Mucosa of descending colon (tissue), 3 donors: ENCODE data around the gene SH3RF3. TPM values are rescaled to one million over a fixed set of nuclear protein-coding genes. Genes with fewer than 3 reads are reported as not detected.

ENCODE experiments used
- ATAC-seq: fragments of 200-7000 bp; cut with Tn5 transposase; one replicate; pipeline ENCODE4 v1.9.1; 2020; ENCODE audit warnings: mild to moderate bottlenecking, moderate library complexity
- DNase-seq, 3 donors: peaks; one replicate each; pipeline ENCODE4 v3.0.0-alpha.2; 2020
- H3K36me3 ChIP-seq: fragments of 200-600 bp; one replicate; pipeline ENCODE4 v1.8.0; 2021; ENCODE audit warnings: low read depth, mild to moderate bottlenecking
- H3K4me1 ChIP-seq: fragments of 200-600 bp; one replicate; pipeline ENCODE4 v1.8.0; 2021; ENCODE audit warnings: low read depth, mild to moderate bottlenecking
- H3K4me3 ChIP-seq: fragments of 200-600 bp; one replicate; pipeline ENCODE4 v1.8.0; 2021; ENCODE audit warnings: mild to moderate bottlenecking
- H3K9me3 ChIP-seq: fragments of 200-600 bp; one replicate; pipeline ENCODE4 v1.8.0; 2021; ENCODE audit warnings: mild to moderate bottlenecking
- CTCF ChIP-seq: fragments of 200-600 bp; IDR thresholded peaks from one replicate; pipeline ENCODE4 v1.8.0; 2022; ENCODE audit warnings: antibody characterized with exemption, mild to moderate bottlenecking
- intact Hi-C, 2 donors: fragments of 100-400 bp; cut with DNase I in 1 of 2; cut with micrococcal nuclease in 1 of 2; formaldehyde crosslinking; loops; one replicate each; pipeline versions ENCODE4 v1.11.0 to v1.11.1; 2022; cut with DNase I, micrococcal nuclease
- total RNA-seq, 3 donors: library from RNA; stranded (reverse); fragmentation: NEBNext Ultra II Directional in 2 of 3; extraction: Animal tissue kit (Norgen Biotek cat#: 25700) in 2 of 3; gene quantifications; one replicate each; pipeline versions ENCODE4 v1.2.1 to v1.2.4, GENCODE V29; 2021 to 2023
- donor health status: DM: no; HTN: no; CAD: no; lungs with moderate emphysema.
- donor health status: DM: no; HTN: no; CAD: no.
- donor health status: DM: no; HTN: yes; CAD: no.

SH3RF3 gene
- total RNA-seq, 3 donors from 2014 or later, result 1.9 to 3.7 (median 3.0) TPM

DNA sequence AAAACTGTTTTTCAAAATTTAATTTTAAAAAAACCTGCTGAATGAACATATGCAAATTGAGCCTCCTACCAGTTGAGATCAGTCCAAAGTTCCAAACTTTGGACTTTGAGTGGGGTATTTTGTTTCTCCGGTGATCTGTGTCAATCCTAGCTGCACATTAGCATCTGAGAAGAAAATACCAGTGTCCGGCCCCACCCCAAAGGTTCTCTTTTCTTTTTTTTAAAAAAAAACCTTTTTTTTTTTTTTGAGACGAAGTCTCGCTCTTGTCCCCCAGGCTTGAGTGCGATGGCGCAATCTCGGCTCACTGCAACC is 393.0 kb downstream of the SH3RF3 start:
- H3K36me3 ChIP-seq, result no peaks in the 10 kb centered on the region
- no peak overlapping the region for H3K4me3 ChIP-seq
- no peaks in the 10 kb centered on the region for H3K9me3 ChIP-seq
- ATAC-seq, result no peak
- no peak for TF ChIP-seq CTCF
- no peak for DNase-seq
- H3K4me1 ChIP-seq, result no peaks in the 10 kb centered on the region
- intact Hi-C loops, result no loop called here

- H3K4me3 ChIP-seq, result no peak overlapping the region
Measured at GRCh38 chr2:109523121-109523520, 394.1 kb downstream of the SH3RF3 start.

DNA sequence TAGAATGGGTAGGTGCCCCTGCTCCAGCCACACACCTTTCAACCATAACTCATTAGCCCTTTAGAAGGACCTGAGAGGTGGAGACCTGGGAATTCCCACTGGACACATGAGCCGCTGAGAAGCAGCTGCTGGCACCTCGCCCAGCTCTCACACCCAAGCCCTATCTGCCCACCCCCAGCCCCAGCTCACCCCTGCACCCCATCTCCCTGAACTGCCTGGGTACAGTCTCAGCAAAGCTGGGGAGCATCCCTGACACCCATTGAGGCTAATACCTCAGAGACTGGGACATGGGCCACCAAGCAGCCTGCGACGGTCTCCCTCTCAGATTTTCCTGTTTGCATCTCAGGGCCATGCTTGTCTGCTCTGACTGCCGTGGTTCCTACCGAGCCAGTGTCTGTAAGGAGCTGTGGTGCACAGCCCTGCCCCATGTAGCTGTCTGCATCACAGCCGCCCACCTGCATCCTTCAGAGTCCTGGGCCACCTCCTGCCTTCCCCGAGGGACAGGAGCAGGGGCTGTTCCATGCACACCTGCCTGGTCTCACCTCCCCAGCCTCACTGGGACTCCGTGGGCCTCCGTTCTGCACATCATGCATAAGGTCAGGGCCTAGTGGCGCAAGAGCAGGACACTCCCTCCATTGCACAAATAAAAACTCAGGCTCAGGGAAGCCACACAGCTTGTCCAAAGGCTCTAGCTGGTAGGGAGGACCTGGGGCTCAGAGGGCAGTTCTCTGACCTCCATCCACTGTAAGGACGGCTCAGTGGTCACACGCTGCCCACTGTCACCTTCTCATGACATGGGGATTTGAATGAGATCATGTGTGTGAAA is 394.7 kb downstream of the SH3RF3 start:
- DNase-seq (no peak), ATAC-seq (no peak)
- intact Hi-C loops, result no loop called here
- H3K9me3 ChIP-seq, result no peaks in the 10 kb centered on the region
- no peaks in the 10 kb centered on the region for H3K36me3 ChIP-seq
- H3K4me3 ChIP-seq, result no peak overlapping the region
- no peak for TF ChIP-seq CTCF
- no peaks in the 10 kb centered on the region for H3K4me1 ChIP-seq

More at GRCh38 chr2:109523121-109523520, 394.1 kb downstream of the SH3RF3 start:
- no peaks in the 10 kb centered on the region for H3K36me3 ChIP-seq
- H3K4me1 ChIP-seq, result no peaks in the 10 kb centered on the region
- H3K9me3 ChIP-seq, result no peaks in the 10 kb centered on the region
- intact Hi-C loops, result no loop called here
- no peak for DNase-seq
- no peak for ATAC-seq
- no peak for TF ChIP-seq CTCF

DNA sequence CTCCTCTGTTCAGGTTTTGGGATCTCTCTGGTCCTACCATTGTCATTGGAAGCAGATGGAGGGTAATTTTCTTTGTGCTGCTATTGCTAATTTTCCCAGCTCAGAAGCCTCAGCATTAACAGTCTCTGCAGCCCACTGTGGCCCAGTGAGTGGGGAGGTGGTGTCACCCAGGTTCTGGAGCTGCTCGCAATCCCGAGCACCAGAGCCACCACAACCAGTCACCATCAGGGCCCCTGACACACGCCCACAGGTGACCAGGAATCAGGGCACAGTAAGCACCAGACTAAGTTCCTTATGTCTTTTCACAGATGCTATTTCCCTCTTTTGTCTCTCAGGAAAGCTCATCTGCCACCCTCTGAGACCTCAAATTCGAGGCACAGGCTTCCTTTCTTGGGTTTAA is 396.8 kb downstream of the SH3RF3 start:
- H3K36me3 ChIP-seq, result no peaks in the 10 kb centered on the region
- TF ChIP-seq CTCF, result no peak
- DNase-seq, result no peak
- no peak for ATAC-seq
- intact Hi-C loops, result no loop called here
- no peak overlapping the region for H3K4me3 ChIP-seq
- H3K9me3 ChIP-seq, result no peaks in the 10 kb centered on the region
- H3K4me1 ChIP-seq, result peaks cover 4% of the 10 kb centered on the region

- Histone ChIP-seq H3K36me3 (no peaks in the 10 kb centered on the region), H3K4me3 (no peak overlapping the region), H3K4me1 (peaks cover 4% of the 10 kb centered on the region), H3K9me3 (no peaks in the 10 kb centered on the region)
- TF ChIP-seq CTCF, result no peak
- ATAC-seq (no peak), DNase-seq (no peak)
- intact Hi-C loops, result no loop called here
Measured at GRCh38 chr2:109526442-109526970, 397.5 kb downstream of the SH3RF3 start.
